IMR-90 (cell line): ENCODE data around the gene VDR.

Experiments used
- CEBPB ChIP-seq: IDR thresholded peaks from 2 replicates; pipeline ENCODE4 v1.6.1; 2012; ENCODE audit warnings: low read depth, low read length, improper control_type of control experiment
- CHD1 ChIP-seq: IDR thresholded peaks from 2 replicates; pipeline ENCODE4 v1.6.1; 2012; ENCODE audit warnings: low read depth, low read length, improper control_type of control experiment
- FOS ChIP-seq: fragments of 150-350 bp; IDR thresholded peaks from 2 replicates; pipeline ENCODE4 v1.6.1; 2016; ENCODE audit warnings: low read depth, low read length
- NFE2L2 ChIP-seq: fragments of 150-350 bp; IDR thresholded peaks from 2 replicates; pipeline ENCODE4 v1.6.1; 2016; ENCODE audit warnings: low read depth, mild to moderate bottlenecking, low read length
- POLR2A ChIP-seq: IDR thresholded peaks from 2 replicates; pipeline ENCODE4 v1.6.1; 2012; ENCODE audit warnings: mild to moderate bottlenecking, low read depth, low read length
- RAD21 ChIP-seq: IDR thresholded peaks from 2 replicates; pipeline ENCODE4 v1.6.1; 2012; ENCODE audit warnings: low read length, improper control_type of control experiment
- RCOR1 ChIP-seq: IDR thresholded peaks from 2 replicates; pipeline ENCODE4 v1.6.1; 2012; ENCODE audit warnings: mild to moderate bottlenecking, low read length, improper control_type of control experiment; ENCODE audit not compliant: insufficient replicate concordance
- SMC3 ChIP-seq: fragments of 150-350 bp; IDR thresholded peaks from 2 replicates; pipeline ENCODE4 v1.6.1; 2016; ENCODE audit warnings: low read depth, mild to moderate bottlenecking, antibody characterized with exemption, low read length, moderate library complexity
- TF ChIP-seq, protein P1 (sequence below): conservative IDR thresholded peaks from 2 replicates; pipeline ENCODE4 v1.5.1; 2012; ENCODE audit warnings: mild to moderate bottlenecking, low read depth, low read length, improper control_type of control experiment
- TF ChIP-seq, protein P2 (sequence below): fragments of 150-350 bp; IDR thresholded peaks from 2 replicates; pipeline ENCODE4 v1.6.1; 2017; ENCODE audit warnings: mild to moderate bottlenecking, antibody characterized with exemption, low read length, low read depth

GRCh38 chr12:47920913-47921312 lies 16.1 kb upstream of the VDR start:
- TF ChIP-seq POLR2A (no peak), CEBPB (no peak), CHD1 (no peak), SMC3 (no peak), NFE2L2 (no peak), RCOR1 (no peak), FOS (no peak), RAD21 (no peak)
- TF ChIP-seq, protein P1, sequence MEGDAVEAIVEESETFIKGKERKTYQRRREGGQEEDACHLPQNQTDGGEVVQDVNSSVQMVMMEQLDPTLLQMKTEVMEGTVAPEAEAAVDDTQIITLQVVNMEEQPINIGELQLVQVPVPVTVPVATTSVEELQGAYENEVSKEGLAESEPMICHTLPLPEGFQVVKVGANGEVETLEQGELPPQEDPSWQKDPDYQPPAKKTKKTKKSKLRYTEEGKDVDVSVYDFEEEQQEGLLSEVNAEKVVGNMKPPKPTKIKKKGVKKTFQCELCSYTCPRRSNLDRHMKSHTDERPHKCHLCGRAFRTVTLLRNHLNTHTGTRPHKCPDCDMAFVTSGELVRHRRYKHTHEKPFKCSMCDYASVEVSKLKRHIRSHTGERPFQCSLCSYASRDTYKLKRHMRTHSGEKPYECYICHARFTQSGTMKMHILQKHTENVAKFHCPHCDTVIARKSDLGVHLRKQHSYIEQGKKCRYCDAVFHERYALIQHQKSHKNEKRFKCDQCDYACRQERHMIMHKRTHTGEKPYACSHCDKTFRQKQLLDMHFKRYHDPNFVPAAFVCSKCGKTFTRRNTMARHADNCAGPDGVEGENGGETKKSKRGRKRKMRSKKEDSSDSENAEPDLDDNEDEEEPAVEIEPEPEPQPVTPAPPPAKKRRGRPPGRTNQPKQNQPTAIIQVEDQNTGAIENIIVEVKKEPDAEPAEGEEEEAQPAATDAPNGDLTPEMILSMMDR = no peak
- TF ChIP-seq, protein P2, sequence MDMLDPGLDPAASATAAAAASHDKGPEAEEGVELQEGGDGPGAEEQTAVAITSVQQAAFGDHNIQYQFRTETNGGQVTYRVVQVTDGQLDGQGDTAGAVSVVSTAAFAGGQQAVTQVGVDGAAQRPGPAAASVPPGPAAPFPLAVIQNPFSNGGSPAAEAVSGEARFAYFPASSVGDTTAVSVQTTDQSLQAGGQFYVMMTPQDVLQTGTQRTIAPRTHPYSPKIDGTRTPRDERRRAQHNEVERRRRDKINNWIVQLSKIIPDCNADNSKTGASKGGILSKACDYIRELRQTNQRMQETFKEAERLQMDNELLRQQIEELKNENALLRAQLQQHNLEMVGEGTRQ = no peak
